Activated T-helper 17 cell treated with anti-CD3 and anti-CD28 coated beads, Interleukin-2, amount 50 U/mL, for 72 hours (primary cell): ENCODE results near the gene NAALADL2. TPM values are rescaled to one million over a fixed set of nuclear protein-coding genes. Genes with fewer than 3 reads are reported as not detected.
"Not testable (repeated sequence)": the region's sequence is repeated elsewhere in the genome, so short reads cannot be mapped to it uniquely, and the experiment has no call there.

ENCODE experiments used
- ATAC-seq: fragments of 150-1000 bp; cut with Tn5 transposase; replicated peaks from 2 replicates; pipeline ENCODE4 v1.10.0; 2021; ENCODE audit warnings: mild to moderate bottlenecking, moderate library complexity
- H3K27ac Mint-ChIP-seq: one replicate; pipeline ENCODE4 v1.8.0; 2022; ENCODE audit warnings: mixed read lengths
- H3K27me3 Mint-ChIP-seq: one replicate; pipeline ENCODE4 v1.8.0; 2022; ENCODE audit warnings: mixed read lengths
- H3K36me3 Mint-ChIP-seq: one replicate; pipeline ENCODE4 v1.8.0; 2022; ENCODE audit warnings: low read depth, mild to moderate bottlenecking, mixed read lengths
- H3K4me1 Mint-ChIP-seq: one replicate; pipeline ENCODE4 v1.8.0; 2022; ENCODE audit warnings: mixed read lengths
- H3K4me3 Mint-ChIP-seq: one replicate; pipeline ENCODE4 v1.8.0; 2022; ENCODE audit warnings: mild to moderate bottlenecking, mixed read lengths
- H3K9me3 Mint-ChIP-seq: one replicate; pipeline ENCODE4 v1.8.0; 2022; ENCODE audit warnings: mixed read lengths
- total RNA-seq, 2 donors: library from RNA; stranded (reverse); gene quantifications; one replicate each; pipeline ENCODE4 v1.2.3, GENCODE V29; 2022

The NAALADL2 gene
- total RNA-seq, 2 donors from 2014 or later = not detected

DNA sequence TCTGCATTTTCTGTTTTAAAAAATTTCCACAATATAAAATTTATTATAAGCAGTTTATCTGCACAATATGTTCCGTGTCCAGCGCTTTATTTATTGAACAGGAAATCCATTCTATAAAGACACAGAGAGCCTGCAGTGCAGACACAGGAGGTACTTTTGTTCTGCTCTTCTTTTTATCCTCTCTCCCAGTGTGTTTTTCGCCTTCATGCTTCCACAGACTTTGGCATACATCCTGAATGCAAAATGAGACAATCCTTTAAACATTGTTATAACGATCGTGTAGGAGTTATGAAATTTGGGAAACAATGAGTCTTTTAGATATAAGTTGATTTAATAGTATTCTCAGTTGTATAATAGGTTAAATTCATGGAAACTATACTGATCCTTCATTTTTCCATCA, 749.2 kb downstream of the NAALADL2 start:
- no peak for ATAC-seq
- Mint-ChIP-seq H3K4me1 (no peaks in the 10 kb centered on the region), H3K9me3 (peaks cover 3% of the 10 kb centered on the region), H3K36me3 (no peaks in the 10 kb centered on the region), H3K27me3 (no peaks in the 10 kb centered on the region), H3K27ac (no peak overlapping the region), H3K4me3 (no peak overlapping the region)

DNA sequence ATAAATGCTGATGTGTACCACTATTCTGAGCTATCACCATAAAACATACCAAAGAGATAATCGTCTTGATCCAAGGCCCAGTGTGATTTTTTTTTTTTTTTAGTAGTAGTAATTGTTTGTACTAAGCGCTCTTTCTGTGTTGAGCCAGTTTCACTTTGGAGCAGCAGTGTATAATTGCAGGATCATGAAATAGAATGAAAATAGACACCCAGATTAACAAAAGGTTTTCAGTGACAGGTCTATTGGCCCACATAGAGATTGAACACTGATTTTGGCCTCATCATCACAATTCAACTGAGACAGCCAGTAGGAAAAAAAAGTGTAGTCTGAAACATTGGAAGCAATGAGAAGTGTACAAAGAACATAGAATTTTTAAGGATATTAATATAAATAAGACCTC, 749.8 kb downstream of the NAALADL2 start:
- no peak overlapping the region for H3K4me3 Mint-ChIP-seq
- peaks cover 3% of the 10 kb centered on the region for H3K9me3 Mint-ChIP-seq
- H3K36me3 Mint-ChIP-seq = no peaks in the 10 kb centered on the region
- H3K27ac Mint-ChIP-seq = no peak overlapping the region
- no peak for ATAC-seq
- no peaks in the 10 kb centered on the region for H3K27me3 Mint-ChIP-seq
- H3K4me1 Mint-ChIP-seq = no peaks in the 10 kb centered on the region

DNA sequence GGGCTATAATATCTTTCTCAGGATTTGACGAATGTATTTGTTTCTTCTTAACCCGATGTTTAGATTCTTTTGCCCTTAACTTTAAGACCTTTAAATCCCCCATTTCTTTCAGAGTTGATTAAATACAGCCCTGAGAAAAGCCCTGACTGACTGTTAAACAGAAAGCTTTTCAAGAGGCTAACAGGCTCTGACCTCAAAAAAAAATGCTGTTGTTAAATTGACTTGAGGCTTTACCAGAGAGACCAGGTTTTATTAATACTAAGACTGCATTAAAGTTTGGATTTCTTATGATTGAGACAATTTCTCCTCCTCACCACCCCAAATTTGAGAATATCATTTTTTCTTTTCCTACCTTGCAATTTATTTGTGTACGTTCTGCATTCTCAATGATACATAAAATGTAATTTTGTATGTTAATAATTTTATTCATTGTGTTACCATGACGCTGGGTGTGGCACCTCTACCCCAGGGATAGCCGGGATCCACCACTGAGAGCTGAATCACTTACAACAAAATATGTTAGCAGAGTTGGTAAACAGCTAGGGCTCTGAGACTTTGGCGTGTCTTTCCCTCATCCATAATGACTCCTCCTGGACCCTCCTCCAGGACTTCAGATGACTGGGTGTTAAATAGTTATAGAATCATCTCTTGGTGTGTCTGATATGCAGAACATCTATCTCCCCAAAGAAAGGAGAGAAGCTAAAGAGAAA, 753.5 kb downstream of the NAALADL2 start:
- Mint-ChIP-seq H3K27ac (no peak overlapping the region), H3K4me1 (no peaks in the 10 kb centered on the region), H3K27me3 (no peaks in the 10 kb centered on the region), H3K9me3 (peaks cover 4% of the 10 kb centered on the region), H3K36me3 (no peaks in the 10 kb centered on the region), H3K4me3 (no peak overlapping the region)
- ATAC-seq = no peak

DNA sequence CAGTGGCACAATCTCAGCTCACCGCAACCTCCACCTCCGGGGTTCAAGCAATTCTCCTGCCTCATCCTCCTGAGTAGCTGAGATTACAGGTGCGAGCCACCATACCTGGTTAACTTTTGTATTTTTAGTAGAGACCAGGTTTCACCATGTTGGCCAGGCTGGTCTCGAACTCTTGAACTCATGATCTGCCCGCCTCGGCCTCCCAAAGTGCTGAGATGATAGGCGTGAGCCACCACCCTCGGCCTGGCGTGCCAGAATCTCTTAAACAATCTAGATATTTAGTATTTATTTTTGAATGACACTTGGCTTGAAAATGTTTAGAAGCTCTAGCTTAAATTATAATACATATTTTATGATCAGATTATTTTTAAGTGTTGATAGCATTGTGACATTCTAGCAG, 755.0 kb downstream of the NAALADL2 start:
- not testable (repeated sequence) for H3K36me3 Mint-ChIP-seq, H3K27me3 Mint-ChIP-seq, H3K27ac Mint-ChIP-seq, ATAC-seq, H3K4me3 Mint-ChIP-seq, H3K4me1 Mint-ChIP-seq
- H3K9me3 Mint-ChIP-seq = peaks cover 13% of the 10 kb centered on the region

DNA sequence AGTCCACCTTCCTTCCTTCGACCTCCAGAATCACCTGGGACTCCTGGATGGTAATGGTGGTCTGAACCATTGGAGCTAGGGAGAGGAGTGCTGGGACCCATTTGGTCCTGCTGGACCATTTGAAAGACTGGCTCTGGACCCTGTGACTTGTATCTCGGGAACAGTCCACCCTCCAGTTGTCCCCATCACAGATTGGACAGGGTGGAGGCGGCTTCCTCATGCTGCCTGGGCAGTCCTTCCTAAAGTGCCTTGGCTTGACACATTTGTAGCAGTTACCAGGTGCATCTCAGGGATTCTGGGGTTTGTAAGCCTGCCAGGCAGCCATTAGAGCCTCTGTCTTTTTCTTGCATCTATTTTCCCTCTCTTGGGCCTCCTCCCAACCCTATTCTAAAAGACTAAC, 758.1 kb downstream of the NAALADL2 start:
- Mint-ChIP-seq H3K4me1 (no peaks in the 10 kb centered on the region), H3K36me3 (no peaks in the 10 kb centered on the region), H3K4me3 (no peak overlapping the region), H3K27ac (no peak overlapping the region), H3K9me3 (peaks cover 14% of the 10 kb centered on the region), H3K27me3 (no peaks in the 10 kb centered on the region)
- no peak for ATAC-seq

DNA sequence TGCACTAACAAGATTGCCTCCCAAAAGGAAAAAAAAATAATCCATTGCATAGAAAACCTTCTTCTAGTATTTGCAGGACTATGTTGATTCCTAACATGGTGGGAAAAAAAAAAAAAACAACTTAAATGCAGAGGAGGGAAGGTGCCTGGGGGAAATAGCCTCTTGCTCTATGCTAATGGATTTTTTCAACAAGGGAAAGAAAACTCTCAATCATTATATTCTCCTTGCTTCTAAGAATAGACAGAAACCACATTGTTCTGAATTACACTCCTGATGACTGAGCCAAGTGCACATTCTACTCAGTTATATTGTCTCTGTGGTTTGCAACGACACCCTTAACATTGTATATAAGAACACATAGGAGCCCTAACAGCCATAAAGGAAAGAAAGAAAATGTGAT, 760.2 kb downstream of the NAALADL2 start:
- no peak overlapping the region for H3K27ac Mint-ChIP-seq
- H3K27me3 Mint-ChIP-seq = no peaks in the 10 kb centered on the region
- H3K9me3 Mint-ChIP-seq = peaks cover 14% of the 10 kb centered on the region

DNA sequence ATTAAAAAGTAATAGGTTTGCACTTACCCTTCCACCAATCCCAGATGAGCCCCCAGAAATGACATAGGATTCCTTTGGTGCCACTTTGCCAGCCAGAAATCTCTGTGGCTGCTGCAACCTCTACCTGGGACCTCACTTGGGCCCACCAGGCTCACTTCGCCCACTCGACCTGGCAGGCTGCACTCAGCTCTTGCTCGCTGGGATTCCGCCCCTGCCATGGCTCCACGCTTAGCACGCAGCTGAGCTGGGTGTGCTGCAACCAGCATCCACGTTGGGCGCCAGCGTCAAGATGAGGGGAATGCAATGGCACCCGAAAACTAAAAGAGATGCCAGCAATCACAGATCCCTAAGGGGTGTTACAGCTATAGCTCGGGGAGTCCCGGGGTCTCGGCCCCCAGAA, 761.0 kb downstream of the NAALADL2 start:
- H3K27me3 Mint-ChIP-seq = no peaks in the 10 kb centered on the region
- ATAC-seq = no peak
- no peak overlapping the region for H3K27ac Mint-ChIP-seq
- H3K4me1 Mint-ChIP-seq = no peaks in the 10 kb centered on the region
- no peaks in the 10 kb centered on the region for H3K36me3 Mint-ChIP-seq
- peaks cover 14% of the 10 kb centered on the region for H3K9me3 Mint-ChIP-seq
- H3K4me3 Mint-ChIP-seq = no peak overlapping the region

More for the DNA sequence above, 760.2 kb downstream of the NAALADL2 start:
- H3K4me3 Mint-ChIP-seq = no peak overlapping the region
- no peak for ATAC-seq
- H3K36me3 Mint-ChIP-seq = no peaks in the 10 kb centered on the region
- no peaks in the 10 kb centered on the region for H3K4me1 Mint-ChIP-seq

DNA sequence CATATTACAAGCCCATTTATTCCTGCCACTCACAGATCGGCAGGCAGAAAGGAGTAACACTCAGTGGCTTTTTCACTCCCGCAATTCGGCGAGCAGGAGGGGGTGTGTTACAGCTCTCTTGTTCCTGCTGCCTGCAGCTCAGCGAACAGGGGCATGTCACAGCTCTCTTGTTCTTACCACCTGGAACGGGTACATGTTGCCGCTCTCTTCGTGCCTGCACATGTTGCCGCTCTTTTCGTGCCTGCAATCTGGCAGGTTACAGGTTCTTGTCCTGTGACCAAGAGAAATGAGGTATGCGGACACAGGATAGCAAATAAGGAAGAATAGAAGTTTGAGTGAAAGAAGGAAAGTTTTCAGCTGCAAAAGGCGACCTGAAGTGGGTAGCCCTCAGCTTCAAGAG, 761.4 kb downstream of the NAALADL2 start:
- Mint-ChIP-seq H3K36me3 (no peaks in the 10 kb centered on the region), H3K27me3 (no peaks in the 10 kb centered on the region), H3K27ac (no peak overlapping the region), H3K4me3 (no peak overlapping the region), H3K4me1 (no peaks in the 10 kb centered on the region), H3K9me3 (peaks cover 14% of the 10 kb centered on the region)
- no peak for ATAC-seq

DNA sequence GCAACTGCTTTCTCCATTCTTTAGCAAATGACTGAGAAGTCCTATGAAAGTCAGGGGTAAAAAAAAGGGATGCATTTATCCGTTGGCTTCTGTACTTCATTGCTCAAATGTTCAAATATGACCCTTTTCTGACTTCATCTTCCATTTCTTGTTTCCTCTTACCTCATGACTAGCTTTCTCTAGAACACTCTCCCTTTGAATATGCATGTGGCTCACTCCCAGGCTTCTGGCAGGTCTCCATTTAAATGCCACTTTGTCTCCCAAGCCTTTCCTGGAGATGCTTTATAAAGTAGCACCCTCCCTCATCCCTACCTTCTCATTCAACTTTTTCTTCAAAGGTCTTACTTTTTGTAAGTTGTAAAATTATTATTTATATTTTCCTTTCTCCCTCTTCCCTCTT, 781.8 kb downstream of the NAALADL2 start:
- no peaks in the 10 kb centered on the region for H3K36me3 Mint-ChIP-seq
- H3K4me3 Mint-ChIP-seq = no peak overlapping the region

DNA sequence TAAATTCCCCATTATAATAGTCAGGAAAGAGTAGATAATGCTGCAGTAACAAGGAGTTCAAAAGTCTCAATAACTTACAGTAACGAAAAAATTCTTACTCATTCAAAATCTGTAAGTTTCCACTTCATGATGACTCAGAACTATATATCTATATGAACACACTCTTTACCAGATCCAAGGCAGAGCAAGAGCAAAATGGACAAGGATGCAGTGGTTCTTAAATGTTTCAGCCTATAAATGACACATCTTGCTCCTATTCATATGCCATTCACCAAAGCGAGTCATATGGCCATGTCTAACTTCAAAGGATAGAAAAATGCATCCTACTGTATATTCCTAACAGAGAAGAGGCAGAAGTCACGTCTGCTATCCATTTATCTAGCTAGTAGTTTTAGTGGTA, 787.7 kb downstream of the NAALADL2 start:
- Mint-ChIP-seq H3K36me3 (no peaks in the 10 kb centered on the region), H3K4me3 (no peak overlapping the region), H3K4me1 (no peaks in the 10 kb centered on the region), H3K27me3 (no peaks in the 10 kb centered on the region), H3K9me3 (peaks cover 7% of the 10 kb centered on the region), H3K27ac (no peak overlapping the region)
- ATAC-seq = no peak

More for the DNA sequence above, 781.8 kb downstream of the NAALADL2 start:
- Mint-ChIP-seq H3K9me3 (peaks cover 3% of the 10 kb centered on the region), H3K27me3 (no peaks in the 10 kb centered on the region), H3K4me1 (no peaks in the 10 kb centered on the region), H3K27ac (no peak overlapping the region)
- ATAC-seq = no peak

DNA sequence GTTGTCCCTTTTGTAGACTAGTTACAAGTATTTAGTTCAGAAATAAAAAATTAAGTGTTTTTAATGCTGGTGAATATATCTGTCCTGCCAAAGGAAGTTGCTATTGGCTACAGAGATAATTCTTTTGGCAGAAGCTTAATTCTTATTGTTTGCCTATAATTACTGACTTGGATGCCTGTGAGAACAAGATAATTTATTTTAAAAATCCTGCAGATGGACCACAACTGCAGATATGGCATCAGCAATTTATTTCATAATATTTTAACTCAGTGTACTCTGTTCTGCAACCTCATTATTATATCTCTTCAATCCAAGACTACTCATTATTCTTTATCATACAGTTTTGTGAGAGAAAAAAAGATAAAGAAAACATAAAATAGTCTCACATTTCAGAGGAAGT, 789.8 kb downstream of the NAALADL2 start:
- Mint-ChIP-seq H3K4me1 (no peaks in the 10 kb centered on the region), H3K27me3 (no peaks in the 10 kb centered on the region), H3K36me3 (no peaks in the 10 kb centered on the region), H3K4me3 (no peak overlapping the region), H3K9me3 (peaks cover 7% of the 10 kb centered on the region), H3K27ac (no peak overlapping the region)
- no peak for ATAC-seq

DNA sequence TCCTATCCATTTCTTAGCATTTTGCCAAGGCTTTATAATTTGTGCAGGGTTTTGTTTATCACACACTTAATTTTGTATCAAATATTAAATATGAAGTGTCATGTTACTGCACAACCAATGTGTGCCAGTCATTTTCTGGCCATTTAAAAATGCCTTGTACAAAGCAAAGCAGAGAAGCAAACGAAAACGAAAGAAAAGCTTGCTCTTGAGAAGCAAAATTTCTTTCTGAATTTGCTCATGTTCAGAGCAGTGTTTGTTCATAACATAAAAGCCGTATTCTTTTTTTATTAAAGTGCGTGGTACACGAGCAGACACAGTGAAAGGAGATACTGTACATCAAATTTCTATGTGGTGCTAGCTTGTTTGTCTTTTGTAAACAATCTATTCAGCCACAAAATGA, 792.6 kb downstream of the NAALADL2 start:
- Mint-ChIP-seq H3K4me3 (no peak overlapping the region), H3K36me3 (no peaks in the 10 kb centered on the region), H3K27ac (no peak overlapping the region), H3K27me3 (no peaks in the 10 kb centered on the region), H3K4me1 (no peaks in the 10 kb centered on the region), H3K9me3 (peaks cover 13% of the 10 kb centered on the region)
- ATAC-seq = no peak

DNA sequence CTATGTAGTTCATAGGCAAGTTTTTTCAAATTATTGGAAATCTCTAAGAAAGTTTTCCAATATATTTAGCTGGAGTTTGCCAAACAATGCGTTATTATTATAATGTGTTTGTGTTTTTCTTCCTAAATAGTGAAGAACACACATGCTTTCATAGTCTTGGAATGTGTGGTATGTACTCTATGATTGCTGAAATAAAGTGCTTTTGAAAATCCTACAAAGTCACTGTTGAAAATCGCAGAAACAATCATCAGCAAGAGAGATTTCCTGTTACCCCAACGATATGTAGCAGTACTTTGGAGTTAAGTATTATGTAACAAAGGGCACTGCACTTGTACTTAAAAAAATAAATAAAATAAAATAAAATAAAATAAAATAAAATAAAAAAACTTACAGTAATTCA, 796.2 kb downstream of the NAALADL2 start:
- ATAC-seq = no peak

DNA sequence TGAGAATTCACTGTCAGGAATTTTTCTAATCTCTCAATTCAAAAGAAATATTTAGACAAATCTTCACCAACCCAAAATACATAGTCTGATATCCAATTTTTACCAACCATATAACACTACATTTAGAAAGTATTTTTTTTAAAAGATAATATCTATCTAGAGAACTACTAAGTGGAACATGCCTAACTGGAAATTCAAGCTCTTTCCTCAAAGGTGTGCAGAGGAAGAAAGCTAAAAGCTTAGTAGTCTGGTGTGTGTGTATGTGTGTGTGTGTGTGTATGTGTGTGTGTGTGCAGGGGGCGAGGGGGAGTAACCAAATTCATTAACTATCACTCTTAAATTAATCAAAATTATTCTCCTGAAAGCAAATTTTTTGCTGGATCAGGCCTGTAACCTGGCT, 797.3 kb downstream of the NAALADL2 start:
- H3K27ac Mint-ChIP-seq = no peak overlapping the region
- H3K4me1 Mint-ChIP-seq = no peaks in the 10 kb centered on the region
- H3K27me3 Mint-ChIP-seq = no peaks in the 10 kb centered on the region
- peaks cover 10% of the 10 kb centered on the region for H3K9me3 Mint-ChIP-seq
- H3K4me3 Mint-ChIP-seq = no peak overlapping the region
- no peak for ATAC-seq
- H3K36me3 Mint-ChIP-seq = no peaks in the 10 kb centered on the region

More for the DNA sequence above, 796.2 kb downstream of the NAALADL2 start:
- no peak overlapping the region for H3K4me3 Mint-ChIP-seq
- no peak overlapping the region for H3K27ac Mint-ChIP-seq
- no peaks in the 10 kb centered on the region for H3K27me3 Mint-ChIP-seq
- peaks cover 12% of the 10 kb centered on the region for H3K9me3 Mint-ChIP-seq
- H3K4me1 Mint-ChIP-seq = no peaks in the 10 kb centered on the region
- no peaks in the 10 kb centered on the region for H3K36me3 Mint-ChIP-seq

DNA sequence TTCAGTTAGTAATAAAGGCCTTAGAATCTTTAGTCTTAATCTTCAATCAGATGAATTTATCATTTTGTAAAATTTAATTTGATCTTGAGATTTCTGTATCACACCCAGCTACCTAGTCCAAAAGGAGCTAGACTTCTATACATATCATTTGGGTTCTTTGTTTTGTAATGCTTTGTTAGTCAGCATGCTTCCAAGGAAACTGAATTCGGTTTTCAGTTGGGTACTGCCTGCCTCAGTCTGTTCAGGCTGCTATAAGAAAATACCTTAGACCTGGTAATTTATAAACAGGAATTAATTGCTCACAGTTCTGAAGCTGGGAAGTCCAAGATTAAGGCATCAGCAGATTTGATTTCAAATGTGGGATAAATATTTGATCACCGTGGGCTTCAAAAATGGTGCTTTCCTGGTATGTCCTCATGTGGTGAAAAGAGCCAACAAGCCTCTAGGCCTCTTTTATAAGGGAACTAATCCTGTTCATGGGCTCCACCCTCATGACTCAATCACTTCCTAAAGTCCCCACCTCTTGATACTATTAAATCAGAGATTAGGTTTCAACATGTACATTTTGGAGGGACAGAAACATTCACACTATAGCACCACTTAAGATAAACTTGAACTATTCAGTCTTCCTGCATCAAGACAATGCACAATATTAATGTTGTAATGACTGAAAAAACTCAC, 800.7 kb downstream of the NAALADL2 start:
- Mint-ChIP-seq H3K4me1 (no peaks in the 10 kb centered on the region), H3K36me3 (no peaks in the 10 kb centered on the region), H3K27ac (no peak overlapping the region), H3K4me3 (no peak overlapping the region), H3K9me3 (peaks cover 6% of the 10 kb centered on the region), H3K27me3 (no peaks in the 10 kb centered on the region)
- no peak for ATAC-seq
